ENCODE measurements around the gene SLC22A23.

DNA sequence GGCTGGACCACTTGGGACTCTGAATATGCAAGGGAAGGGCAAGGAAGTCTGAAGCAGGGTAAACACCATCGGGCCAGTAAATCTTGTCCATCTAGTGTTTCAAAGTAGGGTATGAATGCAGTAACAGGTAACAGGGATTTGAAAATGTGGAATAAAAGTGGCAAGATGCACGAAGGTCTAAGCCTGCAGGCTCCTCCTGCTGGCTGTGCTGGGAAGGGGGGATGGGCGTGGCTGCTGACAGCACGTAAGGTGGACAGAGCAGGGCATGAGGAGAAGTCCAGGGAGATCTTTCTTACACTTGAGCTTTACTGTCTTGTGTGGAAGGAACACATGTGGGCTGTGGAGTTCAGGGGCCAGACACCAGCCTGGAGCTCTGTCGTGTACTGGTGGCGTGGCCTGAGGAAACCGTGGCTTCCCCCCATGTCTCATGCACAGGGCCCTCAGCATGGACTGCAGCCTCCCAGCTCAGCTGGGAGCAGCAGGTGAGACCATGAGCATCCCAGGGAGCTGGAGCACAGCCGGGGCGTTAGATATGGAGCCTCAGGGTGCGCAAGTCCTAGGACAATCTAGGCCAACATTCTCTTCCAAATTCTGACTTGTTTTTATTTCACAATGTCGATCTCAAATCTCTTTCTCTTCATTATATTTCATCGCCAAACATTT, 84.5 kb downstream of the SLC22A23 start:
- TF ChIP-seq, protein P1, sequence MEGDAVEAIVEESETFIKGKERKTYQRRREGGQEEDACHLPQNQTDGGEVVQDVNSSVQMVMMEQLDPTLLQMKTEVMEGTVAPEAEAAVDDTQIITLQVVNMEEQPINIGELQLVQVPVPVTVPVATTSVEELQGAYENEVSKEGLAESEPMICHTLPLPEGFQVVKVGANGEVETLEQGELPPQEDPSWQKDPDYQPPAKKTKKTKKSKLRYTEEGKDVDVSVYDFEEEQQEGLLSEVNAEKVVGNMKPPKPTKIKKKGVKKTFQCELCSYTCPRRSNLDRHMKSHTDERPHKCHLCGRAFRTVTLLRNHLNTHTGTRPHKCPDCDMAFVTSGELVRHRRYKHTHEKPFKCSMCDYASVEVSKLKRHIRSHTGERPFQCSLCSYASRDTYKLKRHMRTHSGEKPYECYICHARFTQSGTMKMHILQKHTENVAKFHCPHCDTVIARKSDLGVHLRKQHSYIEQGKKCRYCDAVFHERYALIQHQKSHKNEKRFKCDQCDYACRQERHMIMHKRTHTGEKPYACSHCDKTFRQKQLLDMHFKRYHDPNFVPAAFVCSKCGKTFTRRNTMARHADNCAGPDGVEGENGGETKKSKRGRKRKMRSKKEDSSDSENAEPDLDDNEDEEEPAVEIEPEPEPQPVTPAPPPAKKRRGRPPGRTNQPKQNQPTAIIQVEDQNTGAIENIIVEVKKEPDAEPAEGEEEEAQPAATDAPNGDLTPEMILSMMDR (IDR thresholded peaks at IDR 0.05) = no peak
- TF ChIP-seq POLR2A (IDR thresholded peaks at IDR 0.05) = no peak

Data from adrenal gland (tissue), 5 donors.